ENCODE measurements around the gene ADAMTS17.

ADAMTS17 gene

GRCh38 chr15:100341750-100342560 is at the start of gene ADAMTS17:
Gene ADAMTS17, minus strand, starts transcription at chr15:100341975. Its CDS starts 76 bp downstream, at chr15:100341899.
- Mint-ChIP-seq H3K4me3 (peak within 1 kb of the TSS; percentile 67), H3K27me3 (peaks cover 5% of the 10 kb centered on the region), H3K4me1 (ENCODE audit: low read depth) (peaks cover 25% of the 10 kb centered on the region), H3K36me3 (ENCODE audit: low read depth) (no peaks in the 10 kb centered on the region), H3K9me3 (no peaks in the 10 kb centered on the region), H3K27ac (peak within 1 kb of the TSS; percentile 38)
- peak; percentile 92 for DNase-seq

GRCh38 chr15:100385300-100386050 is 43.7 kb upstream of the ADAMTS17 start:
- Mint-ChIP-seq H3K4me3 (no peak overlapping the region), H3K27me3 (peaks cover 8% of the 10 kb centered on the region), H3K36me3 (ENCODE audit: low read depth) (no peaks in the 10 kb centered on the region), H3K4me1 (ENCODE audit: low read depth) (no peaks in the 10 kb centered on the region), H3K27ac (no peak overlapping the region), H3K9me3 (peaks cover 4% of the 10 kb centered on the region)
- DNase-seq = no peak

- Mint-ChIP-seq H3K36me3 (ENCODE audit: low read depth) (no peaks in the 10 kb centered on the region), H3K27me3 (peaks cover 9% of the 10 kb centered on the region), H3K9me3 (peaks cover 4% of the 10 kb centered on the region)
These were observed 42.3 kb upstream of the ADAMTS17 start for GRCh38 chr15:100384108-100384410.

GRCh38 chr15:100383302-100384107 is 41.7 kb upstream of the ADAMTS17 start:
- peaks cover 11% of the 10 kb centered on the region for H3K27me3 Mint-ChIP-seq
- H3K4me3 Mint-ChIP-seq = no peak overlapping the region
- peaks cover 4% of the 10 kb centered on the region for H3K9me3 Mint-ChIP-seq
- H3K36me3 Mint-ChIP-seq (ENCODE audit: low read depth) = no peaks in the 10 kb centered on the region
- no peak overlapping the region for H3K27ac Mint-ChIP-seq
- DNase-seq = no peak
- no peaks in the 10 kb centered on the region for H3K4me1 Mint-ChIP-seq (ENCODE audit: low read depth)

More at GRCh38 chr15:100384108-100384410, 42.3 kb upstream of the ADAMTS17 start:
- DNase-seq = no peak
- Mint-ChIP-seq H3K4me3 (no peak overlapping the region), H3K27ac (no peak overlapping the region), H3K4me1 (ENCODE audit: low read depth) (no peaks in the 10 kb centered on the region)

GRCh38 chr15:100373942-100374341 is 32.2 kb upstream of the ADAMTS17 start:
- H3K27ac Mint-ChIP-seq = no peak overlapping the region
- DNase-seq = no peak
- peaks cover 57% of the 10 kb centered on the region for H3K27me3 Mint-ChIP-seq
- peaks cover 7% of the 10 kb centered on the region for H3K9me3 Mint-ChIP-seq
- H3K4me3 Mint-ChIP-seq = peak overlapping the region; percentile 20
- H3K36me3 Mint-ChIP-seq (ENCODE audit: low read depth) = no peaks in the 10 kb centered on the region
- peaks cover 7% of the 10 kb centered on the region for H3K4me1 Mint-ChIP-seq (ENCODE audit: low read depth)

- H3K27ac Mint-ChIP-seq = no peak overlapping the region
- peaks cover 7% of the 10 kb centered on the region for H3K4me1 Mint-ChIP-seq (ENCODE audit: low read depth)
- no peak for DNase-seq
- H3K9me3 Mint-ChIP-seq = peaks cover 7% of the 10 kb centered on the region
- peak overlapping the region; percentile 29 for H3K4me3 Mint-ChIP-seq
- H3K27me3 Mint-ChIP-seq = peaks cover 57% of the 10 kb centered on the region
- no peaks in the 10 kb centered on the region for H3K36me3 Mint-ChIP-seq (ENCODE audit: low read depth)
These were observed 31.5 kb upstream of the ADAMTS17 start for GRCh38 chr15:100373120-100373896.

GRCh38 chr15:100372739-100373119 is 31.0 kb upstream of the ADAMTS17 start:
- Mint-ChIP-seq H3K4me1 (ENCODE audit: low read depth) (peaks cover 7% of the 10 kb centered on the region), H3K36me3 (ENCODE audit: low read depth) (no peaks in the 10 kb centered on the region), H3K4me3 (peak overlapping the region; percentile 29), H3K9me3 (peaks cover 7% of the 10 kb centered on the region), H3K27me3 (peaks cover 59% of the 10 kb centered on the region), H3K27ac (no peak overlapping the region)
- DNase-seq = no peak

- Mint-ChIP-seq H3K4me3 (no peak overlapping the region), H3K4me1 (ENCODE audit: low read depth) (peaks cover 3% of the 10 kb centered on the region), H3K27me3 (peaks cover 69% of the 10 kb centered on the region), H3K9me3 (no peaks in the 10 kb centered on the region), H3K36me3 (ENCODE audit: low read depth) (no peaks in the 10 kb centered on the region), H3K27ac (no peak overlapping the region)
- no peak for DNase-seq
These were observed 13.6 kb upstream of the ADAMTS17 start for GRCh38 chr15:100355342-100355741.

GRCh38 chr15:100353449-100353848 is 11.7 kb upstream of the ADAMTS17 start:
- Mint-ChIP-seq H3K4me1 (ENCODE audit: low read depth) (peaks cover 8% of the 10 kb centered on the region), H3K27me3 (peaks cover 56% of the 10 kb centered on the region), H3K9me3 (no peaks in the 10 kb centered on the region), H3K4me3 (no peak overlapping the region), H3K36me3 (ENCODE audit: low read depth) (no peaks in the 10 kb centered on the region), H3K27ac (no peak overlapping the region)
- no peak for DNase-seq

GRCh38 chr15:100350434-100351226 is 8.9 kb upstream of the ADAMTS17 start:
- no peak for DNase-seq
- Mint-ChIP-seq H3K9me3 (no peaks in the 10 kb centered on the region), H3K27ac (peak overlapping the region; percentile 90), H3K4me1 (ENCODE audit: low read depth) (peaks cover 8% of the 10 kb centered on the region), H3K36me3 (ENCODE audit: low read depth) (no peaks in the 10 kb centered on the region), H3K27me3 (peaks cover 32% of the 10 kb centered on the region), H3K4me3 (peak overlapping the region; percentile 83)

GRCh38 chr15:100349696-100350433 is 8.1 kb upstream of the ADAMTS17 start:
- Mint-ChIP-seq H3K36me3 (ENCODE audit: low read depth) (no peaks in the 10 kb centered on the region), H3K4me3 (peak overlapping the region; percentile 83), H3K4me1 (ENCODE audit: low read depth) (peaks cover 8% of the 10 kb centered on the region), H3K9me3 (no peaks in the 10 kb centered on the region), H3K27ac (peak overlapping the region; percentile 90), H3K27me3 (peaks cover 26% of the 10 kb centered on the region)
- peak; percentile 94 for DNase-seq

GRCh38 chr15:100349321-100349695 is 7.5 kb upstream of the ADAMTS17 start:
- peak overlapping the region; percentile 90 for H3K27ac Mint-ChIP-seq
- H3K4me1 Mint-ChIP-seq (ENCODE audit: low read depth) = peaks cover 8% of the 10 kb centered on the region
- H3K9me3 Mint-ChIP-seq = no peaks in the 10 kb centered on the region
- no peaks in the 10 kb centered on the region for H3K36me3 Mint-ChIP-seq (ENCODE audit: low read depth)
- H3K4me3 Mint-ChIP-seq = peak overlapping the region; percentile 83
- DNase-seq = no peak
- H3K27me3 Mint-ChIP-seq = peaks cover 21% of the 10 kb centered on the region

GRCh38 chr15:100348578-100348977 is 6.8 kb upstream of the ADAMTS17 start:
- no peak overlapping the region for H3K27ac Mint-ChIP-seq
- peaks cover 8% of the 10 kb centered on the region for H3K4me1 Mint-ChIP-seq (ENCODE audit: low read depth)
- DNase-seq = no peak
- no peak overlapping the region for H3K4me3 Mint-ChIP-seq
- H3K9me3 Mint-ChIP-seq = no peaks in the 10 kb centered on the region
- H3K36me3 Mint-ChIP-seq (ENCODE audit: low read depth) = no peaks in the 10 kb centered on the region
- H3K27me3 Mint-ChIP-seq = peaks cover 15% of the 10 kb centered on the region
